ENCODE data around the gene OXGR1.

DNA sequence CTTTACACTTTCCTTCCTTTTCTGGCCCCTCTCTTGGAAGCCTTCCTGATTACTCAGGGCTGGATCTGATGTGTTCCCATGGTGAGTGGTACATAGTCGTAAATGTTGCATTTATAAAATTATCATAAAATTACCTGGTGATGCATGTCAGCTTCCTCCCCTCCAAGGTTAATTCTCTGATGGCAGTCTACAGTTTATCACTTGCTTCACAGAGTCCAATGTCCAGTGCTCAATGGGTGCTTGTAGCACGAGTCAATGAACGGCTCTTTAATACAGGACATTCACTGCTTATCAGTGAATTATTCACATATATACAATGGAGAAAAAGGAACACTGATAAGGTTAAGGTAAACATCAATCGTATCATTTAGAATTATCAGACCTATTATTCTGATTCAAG lies 27.0 kb upstream of the OXGR1 start:
- TF ChIP-seq, protein P1, sequence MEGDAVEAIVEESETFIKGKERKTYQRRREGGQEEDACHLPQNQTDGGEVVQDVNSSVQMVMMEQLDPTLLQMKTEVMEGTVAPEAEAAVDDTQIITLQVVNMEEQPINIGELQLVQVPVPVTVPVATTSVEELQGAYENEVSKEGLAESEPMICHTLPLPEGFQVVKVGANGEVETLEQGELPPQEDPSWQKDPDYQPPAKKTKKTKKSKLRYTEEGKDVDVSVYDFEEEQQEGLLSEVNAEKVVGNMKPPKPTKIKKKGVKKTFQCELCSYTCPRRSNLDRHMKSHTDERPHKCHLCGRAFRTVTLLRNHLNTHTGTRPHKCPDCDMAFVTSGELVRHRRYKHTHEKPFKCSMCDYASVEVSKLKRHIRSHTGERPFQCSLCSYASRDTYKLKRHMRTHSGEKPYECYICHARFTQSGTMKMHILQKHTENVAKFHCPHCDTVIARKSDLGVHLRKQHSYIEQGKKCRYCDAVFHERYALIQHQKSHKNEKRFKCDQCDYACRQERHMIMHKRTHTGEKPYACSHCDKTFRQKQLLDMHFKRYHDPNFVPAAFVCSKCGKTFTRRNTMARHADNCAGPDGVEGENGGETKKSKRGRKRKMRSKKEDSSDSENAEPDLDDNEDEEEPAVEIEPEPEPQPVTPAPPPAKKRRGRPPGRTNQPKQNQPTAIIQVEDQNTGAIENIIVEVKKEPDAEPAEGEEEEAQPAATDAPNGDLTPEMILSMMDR (IDR thresholded peaks at IDR 0.05) = no peak
- no peak for TF ChIP-seq POLR2A (IDR thresholded peaks at IDR 0.05)
